Adipocyte (in vitro differentiated cells): ENCODE data around the gene BRAF.
"Not testable (repeated sequence)": the region's sequence is repeated elsewhere in the genome, so short reads cannot be mapped to it uniquely, and the experiment has no call there.

Experiments
- DNase-seq: peaks from one replicate; pipeline ENCODE4 v3.0.0-alpha.2; 2015; ENCODE audit warnings: low read depth
- H3K27me3 ChIP-seq: replicated peaks from 2 replicates; pipeline ENCODE4 v1.7.0; 2013; ENCODE audit warnings: mild to moderate bottlenecking, low read length, moderate library complexity; ENCODE audit not compliant: control insufficient read depth, insufficient read depth
- H3K36me3 ChIP-seq: 2 replicates; pipeline ENCODE4 v1.7.0; 2013; ENCODE audit warnings: low read length, mild to moderate bottlenecking, moderate library complexity; ENCODE audit not compliant: control insufficient read depth, insufficient read depth, severe bottlenecking
- H3K4me1 ChIP-seq: 2 replicates; pipeline ENCODE4 v1.7.0; 2013; ENCODE audit warnings: mild to moderate bottlenecking, low read length, moderate library complexity; ENCODE audit not compliant: control insufficient read depth, insufficient read depth
- H3K4me3 ChIP-seq: 2 replicates; pipeline ENCODE4 v1.7.0; 2013; ENCODE audit warnings: mild to moderate bottlenecking, low read length, moderate library complexity
- H3K9ac ChIP-seq: 2 replicates; pipeline ENCODE4 v1.7.0; 2013; ENCODE audit warnings: mild to moderate bottlenecking, low read length, moderate library complexity
- H3K9me3 ChIP-seq: 2 replicates; pipeline ENCODE4 v1.7.0; 2013; ENCODE audit warnings: mild to moderate bottlenecking, low read length, moderate library complexity; ENCODE audit not compliant: control insufficient read depth

The BRAF gene

GRCh38 chr7:140676306-140676705 lies 248.4 kb downstream of the BRAF start:
- peaks cover 24% of the 10 kb centered on the region for H3K36me3 ChIP-seq
- peaks cover 24% of the 10 kb centered on the region for H3K4me1 ChIP-seq
- no peaks in the 10 kb centered on the region for H3K27me3 ChIP-seq
- H3K4me3 ChIP-seq = no peak overlapping the region
- no peak for DNase-seq
- no peaks in the 10 kb centered on the region for H3K9me3 ChIP-seq
- H3K9ac ChIP-seq = no peak overlapping the region

- H3K36me3 ChIP-seq = peaks cover 20% of the 10 kb centered on the region
- H3K9ac ChIP-seq = peak overlapping the region; percentile 30
- H3K9me3 ChIP-seq = no peaks in the 10 kb centered on the region
- no peaks in the 10 kb centered on the region for H3K27me3 ChIP-seq
- peaks cover 24% of the 10 kb centered on the region for H3K4me1 ChIP-seq
- peak overlapping the region; percentile 2 for H3K4me3 ChIP-seq
- DNase-seq = no peak
Measured at GRCh38 chr7:140675726-140676125, 249.0 kb downstream of the BRAF start.

DNA sequence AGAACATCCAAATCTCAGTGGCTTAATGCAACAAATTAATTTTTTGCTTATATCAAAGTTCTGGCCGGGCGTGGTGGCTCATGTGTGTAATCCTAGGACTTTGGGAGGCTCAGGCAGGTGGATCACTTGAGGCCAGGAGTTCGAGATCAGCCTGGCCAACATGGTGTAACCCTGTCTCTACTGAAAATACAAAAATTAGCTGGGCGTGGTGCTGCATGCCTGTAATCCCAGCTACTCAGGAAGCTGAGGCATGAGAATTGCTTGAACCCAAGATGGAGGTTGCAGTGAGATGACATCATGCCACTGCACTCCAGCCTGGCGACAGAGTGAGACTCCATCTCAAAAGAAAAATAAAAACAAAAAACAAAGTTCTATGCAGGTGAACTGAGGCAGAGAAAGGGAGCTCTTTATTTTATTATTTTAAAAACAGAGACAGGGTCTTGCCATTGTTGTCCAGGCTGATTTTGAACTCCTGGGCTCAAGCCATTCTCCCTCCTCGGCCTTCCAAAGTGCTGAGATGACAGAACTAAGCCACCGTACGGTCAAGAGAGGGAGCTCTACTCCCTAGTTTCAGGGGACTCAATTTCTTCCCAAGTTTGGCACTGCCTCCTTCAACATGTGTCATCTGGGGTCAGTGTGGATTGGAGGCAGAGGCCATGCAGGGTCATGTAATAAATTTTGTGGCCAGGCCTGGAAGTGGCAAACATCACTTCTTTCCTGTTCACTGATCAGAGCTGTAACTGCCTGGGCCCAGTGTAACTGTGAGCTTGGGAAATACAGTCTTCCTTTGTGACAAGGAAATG lies 249.6 kb downstream of the BRAF start:
- peak; percentile 55 for DNase-seq
- peak overlapping the region; percentile 2 for H3K4me3 ChIP-seq
- peaks cover 14% of the 10 kb centered on the region for H3K36me3 ChIP-seq
- peaks cover 24% of the 10 kb centered on the region for H3K4me1 ChIP-seq
- peak overlapping the region; percentile 30 for H3K9ac ChIP-seq
- H3K27me3 ChIP-seq = no peaks in the 10 kb centered on the region
- no peaks in the 10 kb centered on the region for H3K9me3 ChIP-seq

GRCh38 chr7:140674356-140674800 lies 250.4 kb downstream of the BRAF start:
- H3K9ac ChIP-seq = no peak overlapping the region
- H3K27me3 ChIP-seq = no peaks in the 10 kb centered on the region
- DNase-seq = no peak
- H3K4me1 ChIP-seq = peaks cover 24% of the 10 kb centered on the region
- H3K36me3 ChIP-seq = peaks cover 12% of the 10 kb centered on the region
- H3K9me3 ChIP-seq = no peaks in the 10 kb centered on the region
- H3K4me3 ChIP-seq = no peak overlapping the region

DNA sequence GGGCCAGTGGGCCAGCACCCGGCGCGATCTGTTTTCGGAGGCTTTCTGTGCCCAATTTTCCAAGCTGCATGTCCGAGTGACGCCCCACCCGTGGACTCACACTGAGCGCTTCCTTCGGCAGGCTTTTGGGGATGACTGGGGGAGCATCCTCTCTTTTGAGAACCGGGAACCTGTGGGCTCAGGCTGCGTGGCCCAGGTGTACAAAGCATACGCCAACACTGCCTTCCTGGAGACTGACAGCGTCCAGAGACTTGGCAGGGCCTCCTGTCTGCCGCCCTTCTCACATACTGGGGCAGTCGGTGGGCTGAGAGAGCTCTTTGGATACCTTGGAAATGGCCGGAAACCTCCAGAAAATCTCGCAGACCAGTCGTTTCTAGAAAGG lies 251.0 kb downstream of the BRAF start:
- Histone ChIP-seq H3K4me3 (peak overlapping the region; percentile 84), H3K27me3 (no peaks in the 10 kb centered on the region), H3K36me3 (peaks cover 6% of the 10 kb centered on the region), H3K4me1 (peaks cover 24% of the 10 kb centered on the region), H3K9ac (peak overlapping the region; percentile 87), H3K9me3 (no peaks in the 10 kb centered on the region)
- DNase-seq = no peak

DNA sequence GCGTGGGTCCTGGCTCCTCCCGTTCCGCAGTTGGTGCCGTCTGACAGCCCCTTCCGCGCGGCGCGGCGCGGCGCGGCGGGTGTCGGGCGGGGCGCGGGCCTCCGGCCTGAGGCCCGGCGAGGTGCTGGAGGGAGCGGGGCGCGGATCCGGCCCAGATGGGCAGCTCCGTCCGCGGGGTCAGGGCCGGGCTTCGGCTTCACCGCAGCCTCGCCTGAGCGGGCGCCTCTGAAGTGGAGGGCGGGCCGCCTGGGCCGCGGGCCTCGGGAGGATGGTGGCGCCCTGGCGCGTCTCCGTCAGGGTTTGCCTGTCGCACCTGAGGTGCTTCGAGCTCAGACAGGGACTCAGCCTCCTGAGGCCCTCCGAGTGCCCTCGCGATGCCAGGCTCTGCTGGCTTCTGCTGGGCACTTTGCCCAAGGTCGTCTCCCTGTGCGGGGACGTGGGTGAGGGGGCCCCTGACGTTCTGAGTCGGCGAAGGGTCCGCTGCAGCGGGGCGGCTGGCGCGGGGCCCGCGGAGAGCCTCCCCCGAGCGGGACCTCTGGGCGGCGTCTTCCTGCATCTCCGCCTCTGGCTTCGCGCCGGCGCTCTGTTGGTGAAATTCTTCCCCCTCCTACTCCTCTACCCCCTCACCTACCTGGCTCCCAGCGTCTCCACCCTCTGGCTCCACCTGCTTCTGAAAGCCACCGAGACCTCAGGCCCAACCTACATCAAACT lies 251.5 kb downstream of the BRAF start:
- H3K9me3 ChIP-seq = no peaks in the 10 kb centered on the region
- H3K4me3 ChIP-seq = peak overlapping the region; percentile 84
- no peaks in the 10 kb centered on the region for H3K27me3 ChIP-seq
- H3K9ac ChIP-seq = peak overlapping the region; percentile 87
- H3K4me1 ChIP-seq = peaks cover 24% of the 10 kb centered on the region
- H3K36me3 ChIP-seq = peaks cover 6% of the 10 kb centered on the region
- peak; percentile 56 for DNase-seq

GRCh38 chr7:140672382-140673062 lies 252.2 kb downstream of the BRAF start, which contains the start of gene ADCK2:
ADCK2 (plus strand) TSS chr7:140672945; CDS start chr7:140673331, 386 bp downstream.
- Histone ChIP-seq H3K4me3 (peak within 1 kb of the TSS; percentile 84), H3K9ac (peak within 1 kb of the TSS; percentile 87), H3K27me3 (no peaks in the 10 kb centered on the region), H3K4me1 (peaks cover 24% of the 10 kb centered on the region), H3K36me3 (peaks cover 6% of the 10 kb centered on the region), H3K9me3 (no peaks in the 10 kb centered on the region)
- peak; percentile 76 for DNase-seq

DNA sequence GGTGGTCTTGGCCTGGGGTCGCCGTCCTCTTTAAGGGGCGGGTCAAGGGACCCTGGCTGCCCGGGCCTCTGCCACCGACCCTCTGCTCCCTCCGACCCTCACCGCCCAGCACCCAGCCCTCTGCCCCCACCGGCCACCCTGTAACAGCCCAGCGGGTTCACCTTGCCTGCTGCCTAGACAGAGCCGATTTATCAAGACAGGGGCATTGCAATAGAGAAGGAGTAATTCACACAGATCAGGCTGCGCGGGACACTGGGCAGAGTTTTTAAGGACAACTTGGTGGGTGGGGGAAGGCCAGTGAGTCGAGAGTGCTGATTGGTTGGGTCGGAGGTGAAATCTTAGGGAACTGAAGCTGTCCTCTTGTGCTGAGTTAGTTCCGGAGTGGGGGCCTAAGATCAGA lies 252.8 kb downstream of the BRAF start:
- no peaks in the 10 kb centered on the region for H3K27me3 ChIP-seq
- H3K4me3 ChIP-seq = no peak overlapping the region
- peaks cover 24% of the 10 kb centered on the region for H3K4me1 ChIP-seq
- no peak for DNase-seq
- no peak overlapping the region for H3K9ac ChIP-seq
- peaks cover 6% of the 10 kb centered on the region for H3K36me3 ChIP-seq
- no peaks in the 10 kb centered on the region for H3K9me3 ChIP-seq

DNA sequence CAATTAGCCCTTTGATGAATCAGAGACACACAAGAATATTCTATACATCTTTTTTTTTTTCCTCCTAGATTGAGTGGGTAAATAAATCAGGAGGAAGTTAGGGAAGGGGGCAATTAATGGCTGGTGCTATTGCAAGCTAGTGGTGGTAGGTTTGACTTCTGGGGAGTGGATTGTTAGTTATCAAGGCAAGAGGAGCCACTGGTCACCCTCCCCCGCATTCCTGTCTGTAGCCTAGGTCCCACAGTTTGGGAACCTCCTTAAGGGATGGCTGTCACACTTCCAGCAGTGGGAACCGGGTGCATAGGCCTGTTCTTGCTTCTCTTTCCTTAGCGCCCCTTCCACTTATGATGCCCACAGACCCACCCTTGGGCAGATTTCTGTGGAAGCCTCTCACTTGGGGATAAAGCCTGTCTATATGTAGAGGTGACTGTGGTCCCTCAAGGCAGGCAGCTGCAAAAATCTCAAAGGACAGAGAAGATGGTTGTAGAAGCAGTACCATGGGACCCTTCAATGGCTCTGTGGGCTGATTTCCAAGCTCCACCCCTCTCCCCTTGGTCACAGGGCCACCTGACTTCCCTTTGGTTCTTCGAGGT lies 254.3 kb downstream of the BRAF start:
- Histone ChIP-seq H3K27me3 (no peaks in the 10 kb centered on the region), H3K36me3 (no peaks in the 10 kb centered on the region), H3K9me3 (no peaks in the 10 kb centered on the region), H3K4me3 (no peak overlapping the region), H3K4me1 (peaks cover 18% of the 10 kb centered on the region), H3K9ac (no peak overlapping the region)
- no peak for DNase-seq

DNA sequence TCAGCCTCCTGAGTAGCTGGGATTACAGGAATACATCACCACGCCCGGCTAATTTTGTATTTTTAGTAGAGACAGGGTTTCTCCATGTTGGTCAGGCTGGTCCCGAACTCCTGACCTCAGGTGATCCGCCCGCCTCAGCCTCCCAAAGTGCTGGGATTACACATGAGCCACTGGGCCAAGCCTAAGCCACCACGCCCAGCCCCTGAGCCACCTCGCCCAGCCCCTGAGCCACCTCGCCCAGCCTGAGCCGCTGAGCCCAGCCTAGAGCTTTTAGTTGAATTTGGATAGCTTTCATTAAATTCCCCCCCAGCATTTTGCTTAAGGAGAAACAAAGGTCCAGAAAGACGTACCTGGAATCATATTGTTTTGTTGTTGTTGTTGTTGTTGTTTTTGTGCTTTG lies 254.9 kb downstream of the BRAF start:
- H3K9me3 ChIP-seq, H3K4me3 ChIP-seq, H3K36me3 ChIP-seq, DNase-seq, H3K27me3 ChIP-seq, H3K9ac ChIP-seq: not testable (repeated sequence)
- peaks cover 13% of the 10 kb centered on the region for H3K4me1 ChIP-seq

GRCh38 chr7:140669352-140669751 lies 255.4 kb downstream of the BRAF start:
- H3K27me3 ChIP-seq = no peaks in the 10 kb centered on the region
- H3K4me3 ChIP-seq = no peak overlapping the region
- no peaks in the 10 kb centered on the region for H3K9me3 ChIP-seq
- H3K9ac ChIP-seq = no peak overlapping the region
- peaks cover 8% of the 10 kb centered on the region for H3K4me1 ChIP-seq
- H3K36me3 ChIP-seq = no peaks in the 10 kb centered on the region
- DNase-seq = no peak
